ENCODE data around the gene SIAE. TPM values are rescaled to one million over a fixed set of nuclear protein-coding genes. Genes with fewer than 3 reads are reported as not detected.

Gene SIAE
- total and polyA plus RNA-seq, 4 donors, result 6.9 to 24.8 (median 13.2) TPM

GRCh38 chr11:124674571-124674970, 1.0 kb upstream of the SIAE start:
- Histone ChIP-seq H3K9me3 (ENCODE audit: control insufficient read depth, low read length) (no peaks in the 10 kb centered on the region), H3K36me3 (ENCODE audit: control insufficient read depth in 1 of 2, insufficient read depth in 2 of 2, low read length in 1 of 2) (no peaks in the 10 kb centered on the region), H3K27me3 (ENCODE audit: control insufficient read depth in 1 of 2, insufficient read depth in 2 of 2, low read length in 1 of 2) (no peaks in the 10 kb centered on the region), H3K4me1 (ENCODE audit: control insufficient read depth in 1 of 2, insufficient read depth in 2 of 2, low read length in 2 of 2) (no peaks in the 10 kb centered on the region), H3K27ac (ENCODE audit: low read depth in 1 of 2, low read length in 2 of 2) (no peak overlapping the region), H3K4me3 (ENCODE audit: low read length in 2 of 2) (peak overlapping the region in 1 of 2 donors; percentile 68)
- DNase-seq (no peak), ATAC-seq (ENCODE audit: low FRiP score) (no peak)
- 91 to 93% methylated on average over 5 of the region's 5 CpGs for WGBS, 2 donors
- intact Hi-C loops (cut with DNase I), result loop anchor here in 1 of 2 donors (5.0 to 10.0 kb wide), 2 partner anchors 68 to 120 kb away; no protein-coding TSS in a partner anchor

GRCh38 chr11:124674168-124674517, 604 bp upstream of the SIAE start:
- H3K4me1 ChIP-seq (ENCODE audit: control insufficient read depth in 1 of 2, insufficient read depth in 2 of 2, low read length in 2 of 2), result no peaks in the 10 kb centered on the region
- no peak for DNase-seq
- intact Hi-C loops (cut with DNase I), result loop anchor here in 1 of 2 donors (5.0 to 10.0 kb wide), 2 partner anchors 68 to 121 kb away; no protein-coding TSS in a partner anchor
- H3K36me3 ChIP-seq (ENCODE audit: control insufficient read depth in 1 of 2, insufficient read depth in 2 of 2, low read length in 1 of 2), result no peaks in the 10 kb centered on the region
- 28% methylated on average over 18 of the region's 18 CpGs for WGBS, 2 donors
- H3K27ac ChIP-seq (ENCODE audit: low read depth in 1 of 2, low read length in 2 of 2), result peak overlapping the region; percentile 31 to 84
- no peak for ATAC-seq (ENCODE audit: low FRiP score)
- H3K9me3 ChIP-seq (ENCODE audit: control insufficient read depth, low read length), result no peaks in the 10 kb centered on the region
- H3K4me3 ChIP-seq (ENCODE audit: low read length in 2 of 2), result peak overlapping the region; percentile 65 to 68
- no peaks in the 10 kb centered on the region for H3K27me3 ChIP-seq (ENCODE audit: control insufficient read depth in 1 of 2, insufficient read depth in 2 of 2, low read length in 1 of 2)

GRCh38 chr11:124672536-124673215, 863 bp downstream of the SIAE start:
- 47 to 58% methylated on average over 7 of the region's 7 CpGs for WGBS, 2 donors
- H3K27me3 ChIP-seq (ENCODE audit: control insufficient read depth in 1 of 2, insufficient read depth in 2 of 2, low read length in 1 of 2), result no peaks in the 10 kb centered on the region
- intact Hi-C loops (cut with DNase I), result loop anchor here (1.0 to 10.0 kb wide), 3 partner anchors 70 to 122 kb away; no protein-coding TSS in a partner anchor
- peak overlapping the region; percentile 66 to 79 for H3K4me3 ChIP-seq (ENCODE audit: low read length in 2 of 2)
- DNase-seq (no peak), ATAC-seq (ENCODE audit: low FRiP score) (no peak)
- H3K9me3 ChIP-seq (ENCODE audit: control insufficient read depth, low read length), result no peaks in the 10 kb centered on the region
- no peaks in the 10 kb centered on the region for H3K36me3 ChIP-seq (ENCODE audit: control insufficient read depth in 1 of 2, insufficient read depth in 2 of 2, low read length in 1 of 2)
- H3K27ac ChIP-seq (ENCODE audit: low read depth in 1 of 2, low read length in 2 of 2), result peak overlapping the region in 1 of 2 donors; percentile 78
- no peaks in the 10 kb centered on the region for H3K4me1 ChIP-seq (ENCODE audit: control insufficient read depth in 1 of 2, insufficient read depth in 2 of 2, low read length in 2 of 2)

- no peak overlapping the region for H3K27ac ChIP-seq (ENCODE audit: low read depth in 1 of 2, low read length in 2 of 2)
- no peaks in the 10 kb centered on the region for H3K36me3 ChIP-seq (ENCODE audit: control insufficient read depth in 1 of 2, insufficient read depth in 2 of 2, low read length in 1 of 2)
- H3K9me3 ChIP-seq (ENCODE audit: control insufficient read depth, low read length), result no peaks in the 10 kb centered on the region
- no peaks in the 10 kb centered on the region for H3K27me3 ChIP-seq (ENCODE audit: control insufficient read depth in 1 of 2, insufficient read depth in 2 of 2, low read length in 1 of 2)
- H3K4me3 ChIP-seq (ENCODE audit: low read length in 2 of 2), result no peak overlapping the region
- intact Hi-C loops (cut with DNase I), result loop anchor here in 1 of 2 donors (5.0 to 10.0 kb wide), 2 partner anchors 72 to 124 kb away; no protein-coding TSS in a partner anchor
- WGBS, 2 donors, result 65 to 69% methylated on average over 3 of the region's 3 CpGs
- DNase-seq (no peak), ATAC-seq (ENCODE audit: low FRiP score) (no peak)
- no peaks in the 10 kb centered on the region for H3K4me1 ChIP-seq (ENCODE audit: control insufficient read depth in 1 of 2, insufficient read depth in 2 of 2, low read length in 2 of 2)
These were observed 2.8 kb downstream of the SIAE start for GRCh38 chr11:124670732-124671131.

GRCh38 chr11:124669193-124669592, 4.3 kb downstream of the SIAE start:
- Histone ChIP-seq H3K27ac (ENCODE audit: low read depth in 1 of 2, low read length in 2 of 2) (no peak overlapping the region), H3K4me1 (ENCODE audit: control insufficient read depth in 1 of 2, insufficient read depth in 2 of 2, low read length in 2 of 2) (no peaks in the 10 kb centered on the region), H3K27me3 (ENCODE audit: control insufficient read depth in 1 of 2, insufficient read depth in 2 of 2, low read length in 1 of 2) (no peaks in the 10 kb centered on the region), H3K4me3 (ENCODE audit: low read length in 2 of 2) (no peak overlapping the region), H3K36me3 (ENCODE audit: control insufficient read depth in 1 of 2, insufficient read depth in 2 of 2, low read length in 1 of 2) (no peaks in the 10 kb centered on the region), H3K9me3 (ENCODE audit: control insufficient read depth, low read length) (no peaks in the 10 kb centered on the region)
- DNase-seq (no peak), ATAC-seq (ENCODE audit: low FRiP score) (no peak)
- intact Hi-C loops (cut with DNase I), result loop anchor here (1.0 to 5.0 kb wide), 5 partner anchors 73 to 168 kb away; partner anchors contain the start of gene ESAM (in 1 of the 2)
- WGBS, 2 donors, result 23 to 24% methylated on average over 8 of the region's 8 CpGs

GRCh38 chr11:124667601-124668000, 5.9 kb downstream of the SIAE start:
- ATAC-seq (ENCODE audit: low FRiP score), result no peak
- no peak overlapping the region for H3K27ac ChIP-seq (ENCODE audit: low read depth in 1 of 2, low read length in 2 of 2)
- no peaks in the 10 kb centered on the region for H3K36me3 ChIP-seq (ENCODE audit: control insufficient read depth in 1 of 2, insufficient read depth in 2 of 2, low read length in 1 of 2)
- no peak overlapping the region for H3K4me3 ChIP-seq (ENCODE audit: low read length in 2 of 2)
- H3K9me3 ChIP-seq (ENCODE audit: control insufficient read depth, low read length), result no peaks in the 10 kb centered on the region
- H3K4me1 ChIP-seq (ENCODE audit: control insufficient read depth in 1 of 2, insufficient read depth in 2 of 2, low read length in 2 of 2), result no peaks in the 10 kb centered on the region
- H3K27me3 ChIP-seq (ENCODE audit: control insufficient read depth in 1 of 2, insufficient read depth in 2 of 2, low read length in 1 of 2), result no peaks in the 10 kb centered on the region
- no peak for DNase-seq
- intact Hi-C loops (cut with DNase I), result loop anchor here (5.0 kb wide), 2 partner anchors 75 to 170 kb away; no protein-coding TSS in a partner anchor
- WGBS, 2 donors, result 95 to 100% methylated on average over 3 of the region's 3 CpGs

- H3K27ac ChIP-seq (ENCODE audit: low read depth in 1 of 2, low read length in 2 of 2), result no peak overlapping the region
- 95 to 96% methylated on average over 2 of the region's 2 CpGs for WGBS, 2 donors
- H3K9me3 ChIP-seq (ENCODE audit: control insufficient read depth, low read length), result no peaks in the 10 kb centered on the region
- H3K4me1 ChIP-seq (ENCODE audit: control insufficient read depth in 1 of 2, insufficient read depth in 2 of 2, low read length in 2 of 2), result no peaks in the 10 kb centered on the region
- DNase-seq (no peak), ATAC-seq (ENCODE audit: low FRiP score) (no peak)
- H3K27me3 ChIP-seq (ENCODE audit: control insufficient read depth in 1 of 2, insufficient read depth in 2 of 2, low read length in 1 of 2), result no peaks in the 10 kb centered on the region
- H3K4me3 ChIP-seq (ENCODE audit: low read length in 2 of 2), result no peak overlapping the region
- no peaks in the 10 kb centered on the region for H3K36me3 ChIP-seq (ENCODE audit: control insufficient read depth in 1 of 2, insufficient read depth in 2 of 2, low read length in 1 of 2)
- intact Hi-C loops (cut with DNase I), result no loop called here
These were observed 9.7 kb downstream of the SIAE start for GRCh38 chr11:124663861-124664260.

- Histone ChIP-seq H3K9me3 (ENCODE audit: control insufficient read depth, low read length) (no peaks in the 10 kb centered on the region), H3K4me1 (ENCODE audit: control insufficient read depth in 1 of 2, insufficient read depth in 2 of 2, low read length in 2 of 2) (no peaks in the 10 kb centered on the region), H3K27me3 (ENCODE audit: control insufficient read depth in 1 of 2, insufficient read depth in 2 of 2, low read length in 1 of 2) (no peaks in the 10 kb centered on the region), H3K27ac (ENCODE audit: low read depth in 1 of 2, low read length in 2 of 2) (no peak overlapping the region), H3K36me3 (ENCODE audit: control insufficient read depth in 1 of 2, insufficient read depth in 2 of 2, low read length in 1 of 2) (no peaks in the 10 kb centered on the region), H3K4me3 (ENCODE audit: low read length in 2 of 2) (no peak overlapping the region)
- ATAC-seq (ENCODE audit: low FRiP score) (no peak), DNase-seq (no peak)
- intact Hi-C loops (cut with DNase I), result no loop called here
- 83 to 87% methylated on average over 4 of the region's 4 CpGs for WGBS, 2 donors
These were observed 11.4 kb downstream of the SIAE start for GRCh38 chr11:124662106-124662505.

GRCh38 chr11:124661553-124661952, 12.0 kb downstream of the SIAE start:
- no peak overlapping the region for H3K4me3 ChIP-seq (ENCODE audit: low read length in 2 of 2)
- intact Hi-C loops (cut with DNase I), result no loop called here
- no peaks in the 10 kb centered on the region for H3K9me3 ChIP-seq (ENCODE audit: control insufficient read depth, low read length)
- ATAC-seq (ENCODE audit: low FRiP score), result no peak
- H3K27ac ChIP-seq (ENCODE audit: low read depth in 1 of 2, low read length in 2 of 2), result no peak overlapping the region
- DNase-seq, result no peak
- no peaks in the 10 kb centered on the region for H3K27me3 ChIP-seq (ENCODE audit: control insufficient read depth in 1 of 2, insufficient read depth in 2 of 2, low read length in 1 of 2)
- H3K4me1 ChIP-seq (ENCODE audit: control insufficient read depth in 1 of 2, insufficient read depth in 2 of 2, low read length in 2 of 2), result no peaks in the 10 kb centered on the region
- peaks cover 0 to 2% of the 10 kb centered on the region in 2 donors for H3K36me3 ChIP-seq (ENCODE audit: control insufficient read depth in 1 of 2, insufficient read depth in 2 of 2, low read length in 1 of 2)
